ENCODE results near the gene CACNB4.

CACNB4 gene

DNA sequence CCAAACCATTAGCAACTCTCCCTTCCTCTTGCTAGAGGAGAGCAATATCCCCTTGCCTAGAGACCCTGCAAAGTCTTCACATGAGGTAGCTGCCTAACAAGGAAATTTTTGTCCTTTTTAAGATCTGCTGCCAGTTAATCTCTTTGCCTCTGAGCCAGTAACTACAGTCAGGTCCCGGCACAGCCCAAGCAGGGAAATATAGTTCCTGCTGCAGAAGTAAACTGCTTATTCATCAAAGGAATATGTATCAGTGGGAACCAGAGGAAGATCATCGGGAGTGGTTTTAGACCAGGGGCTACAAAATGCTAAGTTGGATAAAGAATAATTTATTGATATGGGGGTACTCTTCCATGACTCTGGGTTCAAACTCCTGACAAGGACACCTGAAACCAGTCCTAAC lies 30.6 kb downstream of the CACNB4 start:
- no peaks in the 10 kb centered on the region for H3K4me1 ChIP-seq (ENCODE audit: control insufficient read depth, insufficient read depth, low read length)
- H3K9ac ChIP-seq (ENCODE audit: low read length in 2 of 2): no peak overlapping the region
- H3K36me3 ChIP-seq (ENCODE audit: control insufficient read depth in 2 of 2, insufficient read depth in 2 of 2, low read length in 2 of 2): no peaks in the 10 kb centered on the region
- H3K9me3 ChIP-seq (ENCODE audit: control insufficient read depth in 2 of 2, low read length in 2 of 2): no peaks in the 10 kb centered on the region
- H3K27ac ChIP-seq (ENCODE audit: low read length): no peak overlapping the region
- H3K27me3 ChIP-seq (ENCODE audit: control insufficient read depth in 1 of 2, insufficient read depth in 2 of 2, low read length in 2 of 2): no peaks in the 10 kb centered on the region
- no peak overlapping the region for H3K4me3 ChIP-seq (ENCODE audit: low read length in 2 of 2)

DNA sequence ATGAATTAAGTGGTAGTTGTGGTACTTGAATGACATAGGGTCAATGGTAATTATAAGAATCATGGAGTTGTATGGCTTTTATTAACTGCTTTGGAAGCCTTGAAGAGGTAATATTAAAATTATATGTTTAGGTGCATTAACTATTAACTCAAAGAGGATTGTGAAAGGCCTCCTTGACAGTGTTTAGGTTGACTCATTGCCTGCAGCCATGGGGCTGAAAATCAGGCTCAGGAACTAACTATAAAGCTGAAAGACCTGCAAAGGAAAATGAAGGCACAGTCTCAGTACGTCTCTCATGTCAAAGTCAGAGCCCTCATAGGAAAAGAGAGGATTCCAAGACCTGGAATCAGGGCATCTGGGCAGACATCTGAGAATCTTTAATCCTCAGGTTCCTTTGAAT lies 31.0 kb downstream of the CACNB4 start:
- Histone ChIP-seq H3K4me3 (ENCODE audit: low read length in 2 of 2) (no peak overlapping the region), H3K4me1 (ENCODE audit: control insufficient read depth, insufficient read depth, low read length) (no peaks in the 10 kb centered on the region), H3K27me3 (ENCODE audit: control insufficient read depth in 1 of 2, insufficient read depth in 2 of 2, low read length in 2 of 2) (no peaks in the 10 kb centered on the region), H3K9ac (ENCODE audit: low read length in 2 of 2) (no peak overlapping the region), H3K27ac (ENCODE audit: low read length) (no peak overlapping the region), H3K9me3 (ENCODE audit: control insufficient read depth in 2 of 2, low read length in 2 of 2) (no peaks in the 10 kb centered on the region), H3K36me3 (ENCODE audit: control insufficient read depth in 2 of 2, insufficient read depth in 2 of 2, low read length in 2 of 2) (no peaks in the 10 kb centered on the region)

- no peaks in the 10 kb centered on the region for H3K36me3 ChIP-seq (ENCODE audit: control insufficient read depth in 2 of 2, insufficient read depth in 2 of 2, low read length in 2 of 2)
- no peaks in the 10 kb centered on the region for H3K27me3 ChIP-seq (ENCODE audit: control insufficient read depth in 1 of 2, insufficient read depth in 2 of 2, low read length in 2 of 2)
- H3K9ac ChIP-seq (ENCODE audit: low read length in 2 of 2): no peak overlapping the region
- no peaks in the 10 kb centered on the region for H3K9me3 ChIP-seq (ENCODE audit: control insufficient read depth in 2 of 2, low read length in 2 of 2)
- H3K4me1 ChIP-seq (ENCODE audit: control insufficient read depth, insufficient read depth, low read length): peaks cover 5% of the 10 kb centered on the region
- H3K27ac ChIP-seq (ENCODE audit: low read length): no peak overlapping the region
- no peak overlapping the region for H3K4me3 ChIP-seq (ENCODE audit: low read length in 2 of 2)
These were observed 32.9 kb downstream of the CACNB4 start for GRCh38 chr2:152065945-152066344.

- Histone ChIP-seq H3K27ac (ENCODE audit: low read length) (no peak overlapping the region), H3K9ac (ENCODE audit: low read length in 2 of 2) (no peak overlapping the region), H3K4me3 (ENCODE audit: low read length in 2 of 2) (no peak overlapping the region), H3K36me3 (ENCODE audit: control insufficient read depth in 2 of 2, insufficient read depth in 2 of 2, low read length in 2 of 2) (no peaks in the 10 kb centered on the region), H3K4me1 (ENCODE audit: control insufficient read depth, insufficient read depth, low read length) (peaks cover 5% of the 10 kb centered on the region), H3K9me3 (ENCODE audit: control insufficient read depth in 2 of 2, low read length in 2 of 2) (no peaks in the 10 kb centered on the region), H3K27me3 (ENCODE audit: control insufficient read depth in 1 of 2, insufficient read depth in 2 of 2, low read length in 2 of 2) (no peaks in the 10 kb centered on the region)
These were observed 34.8 kb downstream of the CACNB4 start for GRCh38 chr2:152064001-152064400.

DNA sequence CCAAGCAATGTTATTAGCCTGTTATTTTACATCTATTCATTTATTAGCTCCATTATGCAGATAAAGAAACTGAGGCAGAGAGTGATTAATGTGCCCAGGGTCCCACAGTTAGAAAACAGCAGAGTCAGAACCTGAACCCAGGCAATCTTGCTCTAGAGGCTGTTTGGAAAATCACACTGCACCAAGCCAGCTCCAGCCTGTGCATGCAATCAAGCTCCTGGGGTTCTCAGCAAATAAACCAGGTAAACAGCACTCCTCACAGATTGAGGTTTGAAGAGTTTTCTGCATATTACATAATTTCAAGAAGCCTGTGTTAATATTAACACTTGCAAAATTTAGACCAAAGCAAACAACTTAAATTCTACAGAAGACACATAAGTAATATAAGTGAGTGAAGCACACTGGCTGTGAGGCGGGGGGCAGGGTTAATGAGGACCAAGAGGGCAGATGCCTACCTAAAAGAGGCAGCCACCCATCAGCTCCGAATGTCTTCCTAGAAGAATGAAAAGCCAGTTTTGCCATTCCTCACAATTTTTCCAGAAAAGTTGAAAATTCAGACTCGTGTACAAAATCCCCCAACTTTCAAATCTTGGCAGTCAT lies 35.4 kb downstream of the CACNB4 start:
- H3K27me3 ChIP-seq (ENCODE audit: control insufficient read depth in 1 of 2, insufficient read depth in 2 of 2, low read length in 2 of 2): no peaks in the 10 kb centered on the region

DNA sequence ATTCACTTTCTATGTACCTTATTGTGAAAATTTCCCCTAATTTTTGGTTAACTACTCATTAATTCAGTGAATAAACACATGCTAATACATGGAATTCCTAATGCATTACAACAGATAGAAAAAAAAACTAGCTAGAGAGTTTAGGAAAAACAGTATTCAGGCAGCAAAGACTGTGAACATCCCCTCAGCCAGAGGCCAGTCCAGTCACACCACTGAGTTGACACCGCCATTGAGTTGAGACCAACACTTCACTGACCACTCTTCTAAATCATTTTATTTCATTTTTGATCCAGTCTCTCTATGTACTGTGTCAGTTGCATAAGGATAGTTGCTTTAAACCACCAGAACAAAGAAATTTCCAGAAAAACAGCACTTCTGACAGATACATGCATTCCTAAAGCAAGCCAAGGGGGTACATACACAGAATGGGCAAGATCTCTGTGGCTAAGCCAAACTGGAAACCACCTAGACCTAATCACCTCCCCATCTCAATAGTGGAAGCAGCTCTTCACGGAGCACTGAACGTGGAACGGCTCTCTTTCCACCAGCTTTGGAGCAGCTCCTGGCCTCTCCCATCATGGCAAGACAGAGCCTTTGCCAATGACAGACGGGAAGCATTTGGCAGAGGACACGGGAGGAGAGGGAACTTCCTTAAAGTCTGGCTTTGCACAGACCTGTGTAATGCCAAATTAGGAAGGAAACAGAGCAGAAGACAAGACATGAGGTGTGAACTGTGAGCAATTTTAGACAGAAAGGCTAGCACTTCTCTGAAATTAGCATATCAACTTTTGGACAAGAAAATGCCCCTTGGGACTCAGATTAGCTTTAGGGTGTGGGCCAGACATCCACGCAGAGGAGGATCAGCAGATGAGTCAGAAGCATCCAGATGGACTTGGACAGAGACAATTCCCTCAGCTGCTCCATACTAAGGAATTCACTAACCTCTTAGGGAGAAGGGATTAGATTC lies 36.4 kb downstream of the CACNB4 start:
- Histone ChIP-seq H3K27ac (ENCODE audit: low read length) (peak overlapping the region; percentile 37), H3K36me3 (ENCODE audit: control insufficient read depth in 2 of 2, insufficient read depth in 2 of 2, low read length in 2 of 2) (no peaks in the 10 kb centered on the region), H3K9me3 (ENCODE audit: control insufficient read depth in 2 of 2, low read length in 2 of 2) (no peaks in the 10 kb centered on the region), H3K4me1 (ENCODE audit: control insufficient read depth, insufficient read depth, low read length) (peaks cover 5% of the 10 kb centered on the region), H3K9ac (ENCODE audit: low read length in 2 of 2) (no peak overlapping the region), H3K4me3 (ENCODE audit: low read length in 2 of 2) (peak overlapping the region in 1 of 2 donors; percentile 35), H3K27me3 (ENCODE audit: control insufficient read depth in 1 of 2, insufficient read depth in 2 of 2, low read length in 2 of 2) (no peaks in the 10 kb centered on the region)

More for the DNA sequence above, 35.4 kb downstream of the CACNB4 start:
- Histone ChIP-seq H3K4me1 (ENCODE audit: control insufficient read depth, insufficient read depth, low read length) (peaks cover 5% of the 10 kb centered on the region), H3K9me3 (ENCODE audit: control insufficient read depth in 2 of 2, low read length in 2 of 2) (no peaks in the 10 kb centered on the region), H3K9ac (ENCODE audit: low read length in 2 of 2) (no peak overlapping the region), H3K27ac (ENCODE audit: low read length) (no peak overlapping the region), H3K36me3 (ENCODE audit: control insufficient read depth in 2 of 2, insufficient read depth in 2 of 2, low read length in 2 of 2) (no peaks in the 10 kb centered on the region), H3K4me3 (ENCODE audit: low read length in 2 of 2) (no peak overlapping the region)

- no peak overlapping the region for H3K27ac ChIP-seq (ENCODE audit: low read length)
- H3K36me3 ChIP-seq (ENCODE audit: control insufficient read depth in 2 of 2, insufficient read depth in 2 of 2, low read length in 2 of 2): no peaks in the 10 kb centered on the region
- peaks cover 5% of the 10 kb centered on the region for H3K4me1 ChIP-seq (ENCODE audit: control insufficient read depth, insufficient read depth, low read length)
- no peak overlapping the region for H3K4me3 ChIP-seq (ENCODE audit: low read length in 2 of 2)
- H3K9me3 ChIP-seq (ENCODE audit: control insufficient read depth in 2 of 2, low read length in 2 of 2): no peaks in the 10 kb centered on the region
- H3K9ac ChIP-seq (ENCODE audit: low read length in 2 of 2): no peak overlapping the region
- H3K27me3 ChIP-seq (ENCODE audit: control insufficient read depth in 1 of 2, insufficient read depth in 2 of 2, low read length in 2 of 2): no peaks in the 10 kb centered on the region
These were observed 37.5 kb downstream of the CACNB4 start for GRCh38 chr2:152061383-152061782.

DNA sequence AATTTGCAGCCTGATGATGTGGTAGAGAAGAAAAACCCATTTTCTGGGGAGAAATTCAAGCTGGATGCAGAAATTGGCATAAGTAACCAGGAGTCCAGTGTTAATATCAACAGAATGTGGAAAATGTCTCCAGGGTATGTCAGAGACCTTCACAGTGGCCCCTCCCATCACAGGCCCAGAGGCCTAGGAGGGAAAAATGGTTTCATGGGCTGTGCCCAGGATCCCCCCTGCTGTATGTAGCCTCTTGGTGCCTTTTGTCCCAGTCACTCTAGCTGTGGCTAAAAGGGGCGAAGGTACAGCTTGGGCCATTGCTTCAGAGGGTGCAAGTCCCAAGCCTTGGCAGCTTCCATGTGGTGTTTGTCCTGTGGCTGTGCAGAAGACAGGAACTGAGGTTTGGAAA lies 40.2 kb downstream of the CACNB4 start:
- no peaks in the 10 kb centered on the region for H3K27me3 ChIP-seq (ENCODE audit: control insufficient read depth in 1 of 2, insufficient read depth in 2 of 2, low read length in 2 of 2)
- no peak overlapping the region for H3K4me3 ChIP-seq (ENCODE audit: low read length in 2 of 2)
- H3K9me3 ChIP-seq (ENCODE audit: control insufficient read depth in 2 of 2, low read length in 2 of 2): no peaks in the 10 kb centered on the region
- peaks cover 5% of the 10 kb centered on the region for H3K4me1 ChIP-seq (ENCODE audit: control insufficient read depth, insufficient read depth, low read length)
- H3K9ac ChIP-seq (ENCODE audit: low read length in 2 of 2): no peak overlapping the region
- H3K36me3 ChIP-seq (ENCODE audit: control insufficient read depth in 2 of 2, insufficient read depth in 2 of 2, low read length in 2 of 2): no peaks in the 10 kb centered on the region
- no peak overlapping the region for H3K27ac ChIP-seq (ENCODE audit: low read length)

DNA sequence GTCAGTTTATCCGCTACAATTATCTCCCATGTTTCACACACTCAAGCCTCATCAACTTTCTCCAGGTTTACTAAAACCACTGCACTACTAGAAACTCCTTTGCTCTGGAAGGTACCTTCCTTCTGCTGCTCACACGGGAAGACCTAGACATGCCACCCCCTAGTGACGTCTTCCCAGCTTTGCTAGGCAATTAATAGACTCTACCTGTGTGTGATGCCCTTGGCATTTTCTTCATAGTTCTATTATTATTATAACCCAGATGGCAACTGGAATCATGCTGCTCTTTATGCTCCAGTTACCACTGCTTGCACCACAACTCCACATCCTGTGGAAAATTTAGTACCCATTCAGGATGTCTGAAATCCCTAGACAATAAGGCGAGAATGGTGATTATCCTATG lies 42.4 kb downstream of the CACNB4 start:
- Histone ChIP-seq H3K4me1 (ENCODE audit: control insufficient read depth, insufficient read depth, low read length) (no peaks in the 10 kb centered on the region), H3K9ac (ENCODE audit: low read length in 2 of 2) (no peak overlapping the region), H3K9me3 (ENCODE audit: control insufficient read depth in 2 of 2, low read length in 2 of 2) (no peaks in the 10 kb centered on the region), H3K36me3 (ENCODE audit: control insufficient read depth in 2 of 2, insufficient read depth in 2 of 2, low read length in 2 of 2) (no peaks in the 10 kb centered on the region), H3K27me3 (ENCODE audit: control insufficient read depth in 1 of 2, insufficient read depth in 2 of 2, low read length in 2 of 2) (no peaks in the 10 kb centered on the region), H3K27ac (ENCODE audit: low read length) (no peak overlapping the region), H3K4me3 (ENCODE audit: low read length in 2 of 2) (no peak overlapping the region)

GRCh38 chr2:152055366-152056108 lies 43.3 kb downstream of the CACNB4 start:
- no peak overlapping the region for H3K9ac ChIP-seq (ENCODE audit: low read length in 2 of 2)
- no peak overlapping the region for H3K27ac ChIP-seq (ENCODE audit: low read length)
- H3K36me3 ChIP-seq (ENCODE audit: control insufficient read depth in 2 of 2, insufficient read depth in 2 of 2, low read length in 2 of 2): no peaks in the 10 kb centered on the region
- no peaks in the 10 kb centered on the region for H3K9me3 ChIP-seq (ENCODE audit: control insufficient read depth in 2 of 2, low read length in 2 of 2)
- no peaks in the 10 kb centered on the region for H3K4me1 ChIP-seq (ENCODE audit: control insufficient read depth, insufficient read depth, low read length)
- no peak overlapping the region for H3K4me3 ChIP-seq (ENCODE audit: low read length in 2 of 2)
- no peaks in the 10 kb centered on the region for H3K27me3 ChIP-seq (ENCODE audit: control insufficient read depth in 1 of 2, insufficient read depth in 2 of 2, low read length in 2 of 2)
